ENCODE measurements around the gene ENPP7.

Gene ENPP7

GRCh38 chr17:79715098-79715942 is 15.4 kb upstream of the ENPP7 start:
- no peak for DNase-seq (ENCODE audit: extremely low read depth, low read depth)
- no peak for TF ChIP-seq CTCF (IDR thresholded peaks at IDR 0.05; ENCODE audit: low read depth, low read length)

- no peak for DNase-seq (ENCODE audit: extremely low read depth, low read depth)
- TF ChIP-seq CTCF (IDR thresholded peaks at IDR 0.05; ENCODE audit: low read depth, low read length): no peak
Measured at GRCh38 chr17:79715943-79716797, 14.6 kb upstream of the ENPP7 start.

GRCh38 chr17:79720705-79721292 is 9.9 kb upstream of the ENPP7 start:
- DNase-seq (ENCODE audit: extremely low read depth, low read depth): no peak
- TF ChIP-seq CTCF (IDR thresholded peaks at IDR 0.05; ENCODE audit: low read depth, low read length): no peak

- DNase-seq (ENCODE audit: extremely low read depth, low read depth): no peak
- TF ChIP-seq CTCF (IDR thresholded peaks at IDR 0.05; ENCODE audit: low read depth, low read length): no peak
Measured at GRCh38 chr17:79721993-79722671, 8.6 kb upstream of the ENPP7 start.

GRCh38 chr17:79722787-79723186 is 8.0 kb upstream of the ENPP7 start:
- no peak for DNase-seq (ENCODE audit: extremely low read depth, low read depth)
- TF ChIP-seq CTCF (IDR thresholded peaks at IDR 0.05; ENCODE audit: low read depth, low read length): no peak

- DNase-seq (ENCODE audit: extremely low read depth, low read depth): peak; percentile 78
- TF ChIP-seq CTCF (IDR thresholded peaks at IDR 0.05; ENCODE audit: low read depth, low read length): no peak
Measured at GRCh38 chr17:79728169-79728907, 2.4 kb upstream of the ENPP7 start.

All from AG09319 (cell line).